H54 (cell line): Measurements from ENCODE around the gene CRAT.

ENCODE experiments used
- DNase-seq: peaks from one replicate; pipeline ENCODE4 v3.0.0; 2011; ENCODE audit warnings: low spot score, mixed read lengths; ENCODE audit not compliant: insufficient read length
- FAIRE-seq: peaks from 3 replicates; lab custom pipeline; 2011; peaks lifted over from hg19 to GRCh38; lab: Jason Lieb, UNC
- POLR2A ChIP-seq: IDR thresholded peaks from 2 replicates; pipeline ENCODE4 v1.6.1; 2011; ENCODE audit warnings: low read depth, mild to moderate bottlenecking, low read length

Gene CRAT

DNA sequence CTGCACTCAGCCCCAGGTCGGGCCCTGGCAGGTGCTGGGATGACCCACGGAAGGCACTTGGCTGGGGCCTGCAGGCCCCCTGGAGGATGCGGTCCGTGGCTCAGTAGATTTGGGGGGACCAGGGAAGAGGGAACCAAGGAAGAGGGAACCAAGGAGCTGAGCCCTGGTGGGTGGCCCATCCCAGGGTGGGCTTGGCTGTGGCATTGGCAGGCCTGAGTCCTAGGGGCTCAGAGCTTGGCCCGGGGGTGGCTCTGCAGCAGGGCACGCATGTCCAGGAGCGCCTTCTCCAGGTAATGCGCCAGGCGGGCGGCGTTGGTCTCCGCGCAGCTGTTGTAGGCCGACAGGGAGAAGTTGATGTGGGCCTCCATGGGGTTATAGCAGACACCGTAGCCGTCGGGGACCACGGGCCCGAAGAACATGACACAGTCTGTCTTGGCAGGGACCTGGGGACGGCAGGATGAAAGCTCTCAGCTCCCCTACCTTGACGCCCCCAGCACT is 15.4 kb downstream of the CRAT start:
- FAIRE-seq (no peak), DNase-seq (no peak)
- TF ChIP-seq POLR2A, result no peak

DNA sequence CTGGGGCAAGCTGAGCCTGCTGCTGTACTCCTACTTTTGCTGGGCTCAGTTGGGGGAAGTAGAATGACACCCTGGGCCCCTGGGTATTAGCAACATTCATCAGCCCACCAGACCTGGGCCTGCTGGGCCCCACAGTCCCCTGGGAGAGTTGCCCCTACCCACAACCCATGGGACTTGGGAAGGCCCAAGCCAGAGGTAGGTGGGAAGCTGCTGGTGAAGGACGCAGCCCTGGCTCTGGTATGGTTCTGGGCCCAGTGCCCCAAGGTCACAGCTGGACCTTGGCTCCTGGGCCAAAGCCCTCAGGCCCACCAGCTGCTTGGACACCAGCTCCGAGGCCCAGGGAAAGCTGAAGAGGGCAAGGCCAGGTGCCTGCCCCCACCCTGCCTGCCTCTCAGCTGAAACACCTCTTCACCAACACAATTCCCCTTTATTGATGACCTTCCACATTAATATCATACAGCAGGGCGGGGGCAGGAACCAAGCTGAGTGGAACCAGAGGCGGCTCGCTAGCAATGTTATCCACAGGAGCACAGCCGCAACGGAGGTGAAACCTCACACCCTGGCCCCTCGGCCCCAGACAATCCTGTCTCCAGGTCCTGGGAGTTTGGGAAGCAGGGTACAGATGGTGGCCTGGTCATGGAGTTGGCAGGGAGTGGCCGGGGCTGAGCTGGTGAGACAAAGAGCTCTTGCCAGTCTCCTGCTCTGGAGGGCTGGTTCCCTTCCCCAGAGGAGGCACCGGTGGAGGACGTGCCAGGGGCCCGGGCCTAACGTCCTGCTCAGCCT is 16.0 kb downstream of the CRAT start:
- no peak for FAIRE-seq
- TF ChIP-seq POLR2A, result no peak
- DNase-seq, result no peak

DNA sequence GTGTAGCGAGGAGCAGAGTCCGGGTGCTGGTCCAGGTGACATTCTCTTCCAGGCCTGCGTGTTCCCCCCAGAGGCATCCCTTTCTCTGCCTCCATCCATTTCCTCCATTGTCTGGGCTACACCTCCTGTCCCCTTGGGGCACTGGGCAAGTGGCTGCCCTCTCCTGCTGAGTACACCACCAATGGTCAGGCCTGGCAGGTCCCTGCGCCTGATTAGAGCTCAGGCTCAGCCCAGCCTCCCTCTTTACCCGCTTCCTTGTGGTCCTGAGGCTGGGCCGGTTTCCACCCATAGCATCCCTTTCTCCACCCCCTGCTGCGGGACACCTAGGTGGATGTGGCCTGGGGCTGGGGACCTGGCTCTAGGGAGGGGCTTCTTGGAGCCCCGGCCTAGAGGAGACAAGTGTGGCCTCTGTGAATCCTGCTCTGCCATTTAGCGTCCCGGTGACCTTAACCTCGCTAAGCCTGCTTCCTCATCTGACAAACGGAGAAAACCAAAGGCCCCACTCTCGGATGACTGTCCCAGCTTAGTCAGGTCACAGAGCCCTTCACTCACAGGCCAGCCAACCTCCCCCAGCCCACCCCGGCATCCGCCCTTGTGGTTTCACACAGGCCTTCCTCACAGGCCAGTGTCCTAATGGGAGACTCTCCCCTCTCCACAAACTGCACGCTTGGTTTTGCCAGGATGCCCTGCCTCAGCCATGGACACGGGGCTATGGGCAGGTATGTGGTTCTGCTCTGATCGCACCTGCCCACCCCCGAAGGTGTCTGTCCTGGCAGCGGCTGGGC is 16.8 kb downstream of the CRAT start:
- no peak for TF ChIP-seq POLR2A
- DNase-seq (no peak), FAIRE-seq (no peak)

DNA sequence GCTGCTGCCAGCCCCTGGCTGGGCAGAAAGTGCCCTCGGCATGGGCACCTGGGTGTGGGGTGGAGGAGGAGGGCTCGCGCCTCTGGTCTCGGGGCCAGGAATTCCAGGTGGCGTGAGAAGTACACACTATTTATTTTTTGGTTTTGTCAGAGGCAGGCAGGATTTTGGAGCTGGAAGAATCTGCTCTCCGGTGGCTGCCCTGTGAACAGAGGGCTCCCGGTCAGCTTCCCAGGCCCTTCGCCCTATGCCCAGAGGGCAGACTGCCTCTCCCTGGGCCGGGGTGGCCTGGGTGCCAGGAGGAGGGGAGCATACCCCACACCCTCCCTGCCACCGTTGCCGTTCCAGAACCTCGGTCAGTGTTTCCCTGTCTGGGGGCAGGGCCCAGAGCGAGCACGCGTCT is 21.3 kb downstream of the CRAT start:
- no peak for DNase-seq
- TF ChIP-seq POLR2A, result no peak
- FAIRE-seq, result no peak

DNA sequence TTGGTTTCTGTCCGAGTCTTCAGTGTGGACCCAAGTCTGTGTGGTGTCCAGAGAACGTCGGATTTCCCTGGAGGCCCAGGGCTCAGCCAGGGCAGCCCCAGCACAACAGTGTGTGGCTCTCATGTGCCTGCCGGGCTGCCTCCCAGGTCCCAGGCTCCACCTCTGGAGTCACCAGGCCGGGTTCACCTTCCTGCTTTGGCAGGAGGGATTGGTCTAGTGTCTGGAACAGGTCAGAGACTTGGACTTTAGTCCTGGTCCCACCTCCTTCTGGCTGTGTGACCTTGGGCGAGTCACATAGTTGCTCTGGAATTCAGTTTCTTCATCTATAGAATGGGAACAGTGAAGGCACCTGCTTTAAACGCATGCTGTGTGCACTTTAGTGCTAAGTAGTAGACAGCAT is 26.5 kb downstream of the CRAT start:
- TF ChIP-seq POLR2A, result no peak
- FAIRE-seq, result no peak
- DNase-seq, result no peak

DNA sequence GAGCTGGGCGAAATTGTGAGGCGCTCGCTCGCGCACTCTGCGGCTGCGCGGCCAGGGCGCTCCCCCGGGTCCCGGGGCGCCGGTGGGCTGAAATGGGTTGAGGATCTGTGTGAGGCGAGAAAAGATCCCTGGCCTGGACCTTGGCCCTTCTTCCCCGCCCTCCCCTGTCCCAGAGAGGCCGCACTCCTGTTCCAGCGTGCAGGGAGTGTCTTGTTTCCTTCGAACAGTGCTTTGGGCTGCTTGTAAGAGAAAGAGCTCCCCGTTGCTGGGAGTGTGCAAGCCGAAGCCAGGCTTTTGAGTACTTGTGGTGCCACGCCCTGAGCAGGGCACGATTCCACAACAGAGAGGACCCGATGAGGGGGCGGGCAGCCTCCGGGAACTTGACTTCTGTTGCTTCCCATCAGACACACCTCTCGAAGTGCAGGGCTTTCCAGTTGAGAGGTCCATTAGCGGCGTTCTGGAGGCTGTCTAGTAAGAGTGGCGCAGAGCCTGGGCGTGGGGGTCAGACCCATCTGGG is 29.1 kb downstream of the CRAT start:
- no peak for FAIRE-seq
- TF ChIP-seq POLR2A, result no peak
- peak; percentile 97 for DNase-seq

DNA sequence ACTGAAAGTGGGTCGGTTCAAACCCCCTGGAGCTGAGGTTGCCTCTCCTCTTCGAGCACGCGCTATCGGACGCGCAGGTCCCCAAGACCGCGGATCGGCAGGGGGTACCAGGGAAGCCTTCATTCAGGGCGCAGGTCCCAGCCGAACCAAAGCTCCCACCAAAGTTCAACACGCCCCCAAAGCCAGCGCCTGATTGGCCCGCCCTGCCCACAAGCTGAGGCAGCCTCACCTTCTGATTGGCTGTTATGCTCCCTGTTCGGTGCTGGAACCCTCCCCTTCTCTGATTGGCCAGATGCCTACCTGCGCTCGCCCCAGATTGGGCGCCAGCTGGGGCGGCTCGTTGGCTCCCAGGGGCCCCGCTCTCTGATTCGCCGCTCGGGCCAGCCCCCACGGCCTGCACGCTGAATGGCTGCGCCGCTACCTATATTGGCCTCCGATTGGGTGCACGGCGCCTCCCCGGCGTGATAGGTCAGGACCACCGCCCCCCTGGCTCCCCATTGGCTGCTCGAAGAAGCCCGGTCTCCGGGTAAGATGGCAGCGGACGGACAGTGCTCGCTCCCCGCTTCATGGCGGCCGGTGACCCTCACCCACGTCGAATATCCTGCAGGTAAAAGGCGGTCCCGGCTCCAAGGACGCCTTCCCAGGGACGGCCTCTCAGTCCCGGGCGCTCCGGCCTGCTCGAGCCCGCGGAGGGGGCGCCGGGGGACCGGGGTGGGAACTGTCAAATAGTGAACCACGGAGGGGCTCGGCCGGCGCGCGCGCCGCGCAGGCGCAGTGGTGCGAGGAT is 29.8 kb downstream of the CRAT start, which contains the start of gene DOLPP1:
DOLPP1 (plus strand) TSS at position 511 of the 787 bp plus-strand sequence; CDS start at position 532, 21 bp downstream.
- FAIRE-seq (peak; percentile 38), DNase-seq (peak; percentile 100)
- peak; percentile 82 for TF ChIP-seq POLR2A

DNA sequence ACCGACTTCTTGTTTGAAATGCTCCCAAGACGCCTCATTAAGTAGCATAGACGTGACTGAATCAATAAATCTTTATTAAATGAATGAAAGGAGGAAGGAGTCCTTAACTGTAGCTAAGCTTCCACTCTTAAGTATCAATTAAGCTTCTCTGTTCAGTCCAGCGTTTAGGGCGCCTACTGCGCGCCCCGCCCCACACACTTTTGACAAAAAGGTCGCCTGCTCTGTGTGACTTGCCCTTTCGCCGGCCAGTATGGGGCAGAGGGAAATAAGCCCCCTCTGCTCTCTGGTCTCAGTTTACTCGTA is 30.3 kb downstream of the CRAT start:
- DNase-seq (no peak), FAIRE-seq (no peak)
- no peak for TF ChIP-seq POLR2A

DNA sequence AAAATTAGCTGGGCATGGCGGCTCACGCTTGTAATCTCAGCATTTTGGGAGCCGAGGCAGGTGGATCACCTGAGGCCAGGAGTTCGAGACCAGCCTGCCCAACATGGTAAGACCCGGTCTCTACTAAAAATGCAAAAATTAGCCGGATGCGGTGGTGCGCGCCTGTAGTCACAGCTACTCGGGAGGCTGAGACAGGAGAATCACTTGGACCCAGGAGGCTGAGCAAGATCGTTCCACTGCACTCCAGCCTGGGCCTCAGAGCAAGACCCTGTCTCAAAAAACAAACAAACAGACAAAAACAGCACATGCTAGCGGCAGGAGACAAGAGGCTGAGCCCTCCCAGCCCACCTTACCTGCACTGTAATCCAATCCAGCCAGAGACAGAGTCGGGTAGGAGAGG is 30.8 kb downstream of the CRAT start:
- FAIRE-seq (no peak), DNase-seq (no peak)
- no peak for TF ChIP-seq POLR2A

DNA sequence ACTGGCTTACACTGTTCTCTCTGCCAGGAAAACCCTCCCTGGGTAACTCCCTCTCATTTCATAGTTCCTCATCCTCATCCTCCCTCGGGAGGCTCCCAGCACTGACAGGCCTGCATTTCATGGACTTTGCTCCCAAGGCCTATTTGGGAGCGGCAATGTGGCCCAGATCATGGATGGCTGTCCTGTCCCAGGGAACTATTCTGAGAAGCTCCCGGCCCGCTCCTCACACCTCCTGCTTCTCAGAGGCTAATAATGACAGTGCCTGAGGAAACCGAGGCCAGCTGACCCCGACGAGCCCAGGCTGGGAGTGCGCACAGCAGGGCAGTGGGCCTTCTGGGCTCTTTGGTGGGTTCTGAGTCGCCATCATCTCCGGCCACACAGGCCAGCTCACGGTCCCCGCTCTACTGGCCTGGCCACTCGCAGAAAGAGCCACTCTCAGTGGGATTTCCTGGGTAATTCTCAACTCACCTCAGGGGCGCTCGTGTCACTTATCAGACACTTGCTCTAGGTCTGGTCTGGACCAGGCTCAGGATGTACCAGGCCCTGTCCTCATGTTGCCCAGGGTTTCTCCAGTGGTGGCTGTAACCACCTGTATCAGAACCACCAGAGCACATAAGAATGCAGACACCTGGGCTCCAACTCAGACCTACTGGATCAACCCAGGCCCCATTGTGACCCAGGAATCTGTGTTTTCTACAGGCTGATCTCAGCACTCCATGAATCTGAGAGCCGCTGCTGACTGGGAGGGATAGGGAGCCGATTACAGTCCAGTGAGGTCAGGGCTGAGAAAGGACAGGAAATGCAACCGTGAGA is 31.7 kb downstream of the CRAT start:
- no peak for FAIRE-seq
- DNase-seq, result no peak
- TF ChIP-seq POLR2A, result no peak

DNA sequence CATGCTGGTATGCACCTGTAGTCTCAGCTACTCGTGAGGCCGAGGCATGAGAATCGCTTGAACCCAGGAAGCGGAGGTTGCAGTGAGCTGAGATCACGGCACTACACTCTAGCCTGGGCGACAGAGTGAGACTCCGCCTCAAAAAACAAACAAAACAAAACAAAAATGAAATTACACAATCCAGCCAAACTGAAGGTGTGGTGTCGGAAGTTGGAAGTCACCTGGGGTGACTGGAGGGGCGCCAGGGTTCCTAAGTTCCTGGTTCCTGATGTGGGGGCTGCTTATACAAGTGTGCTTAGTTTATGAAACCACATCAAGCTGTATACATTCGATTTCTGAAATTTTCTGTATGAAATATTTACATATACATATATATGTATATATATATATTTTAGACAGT is 33.4 kb downstream of the CRAT start:
- TF ChIP-seq POLR2A, result no peak
- DNase-seq, result no peak

DNA sequence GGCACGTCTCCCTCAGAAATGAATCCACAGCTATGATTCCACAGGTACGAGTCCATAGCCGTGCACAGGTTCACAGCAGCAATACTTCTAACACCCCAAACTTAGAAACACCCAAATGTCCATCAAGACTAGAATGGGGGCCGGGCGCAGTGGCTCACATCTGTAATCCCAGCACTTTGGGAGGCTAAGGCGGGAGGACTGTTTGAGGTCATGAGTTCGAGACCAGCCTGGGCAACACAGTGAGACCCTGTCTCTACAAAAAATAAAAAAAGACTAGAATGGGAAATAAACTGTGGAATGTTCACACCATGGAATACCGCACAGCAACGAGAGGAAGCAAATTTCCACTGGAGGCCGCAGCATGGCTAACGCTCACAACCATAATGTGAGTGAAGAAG is 34.0 kb downstream of the CRAT start:
- DNase-seq (no peak), FAIRE-seq (no peak)
- TF ChIP-seq POLR2A, result no peak

More for the DNA sequence above, 33.4 kb downstream of the CRAT start:
- FAIRE-seq, result no peak
